ENCODE results near the gene CCL4. TPM values are rescaled to one million over a fixed set of nuclear protein-coding genes. Genes with fewer than 3 reads are reported as not detected.
"Not testable (repeated sequence)": the region's sequence is repeated elsewhere in the genome, so short reads cannot be mapped to it uniquely, and the experiment has no call there.

CCL4 gene
- total RNA-seq, 1 donor, result 0.36 TPM

DNA sequence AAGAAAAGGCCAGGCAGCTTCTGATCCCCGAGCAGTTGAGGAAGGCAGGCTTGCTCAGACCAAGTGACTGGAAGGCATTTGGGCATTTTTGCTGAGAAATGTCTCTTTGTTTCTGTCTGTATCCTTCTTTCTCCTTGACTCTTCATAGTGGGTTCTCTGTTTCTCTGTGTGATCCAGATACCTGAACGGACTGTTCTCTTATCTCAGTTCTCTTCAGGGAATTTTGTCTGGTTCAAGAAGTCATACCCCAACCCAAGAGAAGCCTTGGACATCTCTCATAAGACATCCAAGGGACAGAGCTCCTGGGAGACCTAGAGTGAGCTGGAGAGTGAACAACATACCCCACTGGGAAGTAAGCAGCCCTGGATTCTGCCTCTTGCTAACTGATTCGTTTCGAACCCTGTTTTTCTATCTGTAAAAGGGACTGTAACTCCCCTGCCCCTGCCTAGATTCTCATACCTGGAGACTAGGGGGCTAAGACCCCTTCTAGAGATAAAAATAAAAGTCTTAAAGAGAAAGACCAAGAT, 14.2 kb upstream of the CCL4 start:
- H3K36me3 ChIP-seq (ENCODE audit: insufficient read depth, low read length), result no peaks in the 10 kb centered on the region
- no peak overlapping the region for H2AFZ ChIP-seq (ENCODE audit: low read length)
- no peak overlapping the region for H3K4me2 ChIP-seq (ENCODE audit: insufficient read depth, low read length)
- no peak overlapping the region for H3K27ac ChIP-seq (ENCODE audit: low read depth, low read length)
- TF ChIP-seq, protein P1, sequence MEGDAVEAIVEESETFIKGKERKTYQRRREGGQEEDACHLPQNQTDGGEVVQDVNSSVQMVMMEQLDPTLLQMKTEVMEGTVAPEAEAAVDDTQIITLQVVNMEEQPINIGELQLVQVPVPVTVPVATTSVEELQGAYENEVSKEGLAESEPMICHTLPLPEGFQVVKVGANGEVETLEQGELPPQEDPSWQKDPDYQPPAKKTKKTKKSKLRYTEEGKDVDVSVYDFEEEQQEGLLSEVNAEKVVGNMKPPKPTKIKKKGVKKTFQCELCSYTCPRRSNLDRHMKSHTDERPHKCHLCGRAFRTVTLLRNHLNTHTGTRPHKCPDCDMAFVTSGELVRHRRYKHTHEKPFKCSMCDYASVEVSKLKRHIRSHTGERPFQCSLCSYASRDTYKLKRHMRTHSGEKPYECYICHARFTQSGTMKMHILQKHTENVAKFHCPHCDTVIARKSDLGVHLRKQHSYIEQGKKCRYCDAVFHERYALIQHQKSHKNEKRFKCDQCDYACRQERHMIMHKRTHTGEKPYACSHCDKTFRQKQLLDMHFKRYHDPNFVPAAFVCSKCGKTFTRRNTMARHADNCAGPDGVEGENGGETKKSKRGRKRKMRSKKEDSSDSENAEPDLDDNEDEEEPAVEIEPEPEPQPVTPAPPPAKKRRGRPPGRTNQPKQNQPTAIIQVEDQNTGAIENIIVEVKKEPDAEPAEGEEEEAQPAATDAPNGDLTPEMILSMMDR (IDR thresholded peaks at IDR 0.05; ENCODE audit: extremely low read depth, low read depth, low read length), result no peak
- no peak for DNase-seq (ENCODE audit: insufficient read length, low spot score, missing footprints)
- H3K4me3 ChIP-seq (ENCODE audit: insufficient read depth, low read length), result no peak overlapping the region
- peaks cover 3% of the 10 kb centered on the region for H3K4me1 ChIP-seq (ENCODE audit: insufficient read depth, low read length)
- no peaks in the 10 kb centered on the region for H3K9me3 ChIP-seq (ENCODE audit: low read depth, low read length)
- no peaks in the 10 kb centered on the region for H3K27me3 ChIP-seq (ENCODE audit: insufficient read depth, low read length)
- no peaks in the 10 kb centered on the region for H3K79me2 ChIP-seq (ENCODE audit: insufficient read depth, low read length)
- H4K20me1 ChIP-seq (ENCODE audit: insufficient read depth, low read length), result no peaks in the 10 kb centered on the region

DNA sequence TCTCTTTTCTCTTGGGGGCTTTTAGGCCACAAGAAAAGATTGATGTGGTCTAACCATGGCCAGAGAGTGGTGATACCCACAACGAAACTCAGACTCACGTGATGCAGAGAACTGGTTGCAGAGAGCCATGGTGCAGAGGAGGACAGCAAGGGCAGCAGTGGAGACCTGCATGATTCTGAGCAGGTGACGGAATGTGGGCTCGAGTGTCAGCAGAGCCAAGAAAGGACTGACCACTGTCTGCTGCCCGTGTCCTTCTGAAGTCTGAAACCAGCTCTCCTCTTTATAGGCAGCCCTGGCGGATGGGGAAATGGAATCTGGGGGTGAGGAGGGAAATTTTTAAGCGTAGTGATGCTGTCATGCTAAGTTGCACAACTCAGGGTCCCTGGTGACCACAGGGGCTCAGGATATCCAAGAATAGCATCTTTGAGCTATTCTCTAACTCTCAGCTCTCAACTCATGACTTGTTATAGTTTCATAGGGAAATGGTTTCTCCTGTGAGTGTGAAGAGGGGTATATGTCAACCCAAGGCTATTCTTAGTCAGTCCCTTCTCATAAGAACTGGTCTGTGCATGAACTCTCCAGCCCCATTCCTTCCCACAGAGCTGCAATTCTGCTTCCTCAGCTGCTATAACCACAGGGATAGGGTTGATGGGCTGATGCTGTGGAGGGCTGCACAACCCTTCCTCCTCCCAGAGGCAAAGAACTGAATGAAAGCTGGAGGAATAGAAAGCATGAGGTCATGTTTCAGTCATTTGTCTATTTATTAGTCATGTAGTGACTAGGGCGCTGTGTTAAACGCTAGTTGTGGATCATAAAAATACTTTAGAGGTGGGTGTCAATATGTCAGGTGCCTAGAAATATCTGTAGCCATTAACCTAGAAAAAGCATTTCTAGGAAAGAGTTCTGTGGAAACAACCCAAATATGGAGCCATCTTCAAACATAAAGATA, 13.5 kb upstream of the CCL4 start, which contains the start of gene CCL3:
Gene CCL3 (minus strand): TSS at position 256 of the 949 bp plus-strand sequence. CDS start 85 bp downstream, at position 171.
- no peaks in the 10 kb centered on the region for H3K9me3 ChIP-seq (ENCODE audit: low read depth, low read length)
- TF ChIP-seq, protein P1 (IDR thresholded peaks at IDR 0.05; ENCODE audit: extremely low read depth, low read depth, low read length), result no peak
- no peaks in the 10 kb centered on the region for H3K36me3 ChIP-seq (ENCODE audit: insufficient read depth, low read length)
- H3K79me2 ChIP-seq (ENCODE audit: insufficient read depth, low read length), result no peaks in the 10 kb centered on the region
- no peak for DNase-seq (ENCODE audit: insufficient read length, low spot score, missing footprints)
- H3K27ac ChIP-seq (ENCODE audit: low read depth, low read length), result no peak within 1 kb of the TSS
- peaks cover 3% of the 10 kb centered on the region for H3K4me1 ChIP-seq (ENCODE audit: insufficient read depth, low read length)
- H3K4me2 ChIP-seq (ENCODE audit: insufficient read depth, low read length), result peak within 1 kb of the TSS; percentile 20
- no peaks in the 10 kb centered on the region for H4K20me1 ChIP-seq (ENCODE audit: insufficient read depth, low read length)
- no peaks in the 10 kb centered on the region for H3K27me3 ChIP-seq (ENCODE audit: insufficient read depth, low read length)
- H2AFZ ChIP-seq (ENCODE audit: low read length), result no peak within 1 kb of the TSS
- no peak within 1 kb of the TSS for H3K4me3 ChIP-seq (ENCODE audit: insufficient read depth, low read length)

DNA sequence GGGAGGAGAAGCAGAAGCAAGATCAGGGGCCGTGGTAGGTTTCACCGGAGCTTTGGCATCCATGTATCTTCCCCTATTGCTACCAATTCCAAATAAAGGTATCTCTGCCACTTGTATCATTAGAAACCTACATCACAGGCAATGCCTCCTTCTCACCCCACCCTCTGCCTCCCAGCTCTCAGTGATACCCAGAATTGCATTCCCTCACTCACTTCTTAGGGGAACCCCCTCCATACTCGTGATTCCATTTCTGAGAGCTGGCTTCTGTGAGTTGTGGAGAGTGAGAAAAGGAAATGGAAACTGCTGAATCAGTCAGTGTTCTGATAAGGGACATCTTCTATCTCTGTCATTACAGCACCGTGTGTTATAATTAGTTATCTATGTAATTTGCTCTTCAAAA, 11.4 kb upstream of the CCL4 start:
- Histone ChIP-seq H3K27me3 (ENCODE audit: insufficient read depth, low read length) (no peaks in the 10 kb centered on the region), H3K4me2 (ENCODE audit: insufficient read depth, low read length) (no peak overlapping the region), H3K79me2 (ENCODE audit: insufficient read depth, low read length) (no peaks in the 10 kb centered on the region), H3K27ac (ENCODE audit: low read depth, low read length) (no peak overlapping the region), H3K36me3 (ENCODE audit: insufficient read depth, low read length) (no peaks in the 10 kb centered on the region), H3K4me3 (ENCODE audit: insufficient read depth, low read length) (no peak overlapping the region), H3K9me3 (ENCODE audit: low read depth, low read length) (no peaks in the 10 kb centered on the region), H4K20me1 (ENCODE audit: insufficient read depth, low read length) (no peaks in the 10 kb centered on the region), H2AFZ (ENCODE audit: low read length) (no peak overlapping the region), H3K4me1 (ENCODE audit: insufficient read depth, low read length) (peaks cover 3% of the 10 kb centered on the region)
- no peak for DNase-seq (ENCODE audit: insufficient read length, low spot score, missing footprints)
- TF ChIP-seq, protein P1 (IDR thresholded peaks at IDR 0.05; ENCODE audit: extremely low read depth, low read depth, low read length), result no peak

DNA sequence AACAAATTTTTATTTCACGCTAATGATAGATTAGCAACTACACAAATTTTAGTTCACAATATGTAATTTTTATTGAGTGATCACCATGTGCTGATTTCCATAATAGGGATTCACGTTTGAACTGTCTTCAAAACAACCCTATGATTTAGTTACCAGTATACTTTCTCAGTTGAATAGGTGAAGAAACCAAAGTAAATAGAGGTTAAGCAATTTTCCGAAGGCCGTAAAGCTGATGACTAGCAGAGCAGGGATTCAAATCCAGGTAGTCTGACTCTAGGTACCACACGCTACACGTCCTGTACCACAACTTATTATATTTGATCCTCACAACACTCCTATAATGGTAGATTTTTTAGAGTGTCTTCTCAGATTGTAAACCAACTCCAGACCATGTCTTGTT, 10.9 kb upstream of the CCL4 start:
- H2AFZ ChIP-seq (ENCODE audit: low read length); DNase-seq (ENCODE audit: insufficient read length, low spot score, missing footprints); H4K20me1 ChIP-seq (ENCODE audit: insufficient read depth, low read length); H3K27me3 ChIP-seq (ENCODE audit: insufficient read depth, low read length); H3K4me2 ChIP-seq (ENCODE audit: insufficient read depth, low read length); H3K4me1 ChIP-seq (ENCODE audit: insufficient read depth, low read length); H3K79me2 ChIP-seq (ENCODE audit: insufficient read depth, low read length); H3K9me3 ChIP-seq (ENCODE audit: low read depth, low read length); H3K36me3 ChIP-seq (ENCODE audit: insufficient read depth, low read length); H3K4me3 ChIP-seq (ENCODE audit: insufficient read depth, low read length); H3K27ac ChIP-seq (ENCODE audit: low read depth, low read length): not testable (repeated sequence)

Data from osteoblast (primary cell).